Measurements from ENCODE around the gene LARP4B. TPM values are rescaled to one million over a fixed set of nuclear protein-coding genes. Genes with fewer than 3 reads are reported as not detected.

The LARP4B gene
- total RNA-seq, 2 experiments from 2014 or later, result 66.7 to 69.3 TPM

DNA sequence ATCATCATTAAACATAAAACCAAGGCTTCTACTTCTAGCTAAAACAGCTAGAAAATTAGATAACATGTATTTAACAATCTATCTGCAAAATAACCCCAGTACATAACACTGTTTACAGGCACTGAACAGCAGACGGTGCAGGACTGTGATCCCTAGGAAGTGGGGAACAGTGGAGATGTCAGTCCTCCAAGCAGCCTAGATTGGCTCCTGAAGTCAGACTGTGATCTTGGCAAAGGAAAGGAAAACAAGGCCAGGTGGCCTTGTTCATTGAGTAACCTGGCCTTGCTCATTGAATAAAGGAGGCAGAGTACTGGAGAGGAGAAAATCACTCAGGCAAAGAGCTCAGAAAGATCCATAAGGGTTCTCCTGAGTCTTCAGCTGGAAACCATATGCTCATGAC is 164.3 kb downstream of the LARP4B start:
- H3K36me3 Mint-ChIP-seq (ENCODE audit: low read depth), result no peaks in the 10 kb centered on the region
- CTCF ChIA-PET, result no interaction called here
- intact Hi-C loops (cut with micrococcal nuclease), result no loop called here
- H3K9me3 Mint-ChIP-seq, result peaks cover 17% of the 10 kb centered on the region
- H3K27ac Mint-ChIP-seq, result no peak overlapping the region
- peaks cover 7% of the 10 kb centered on the region for H3K27me3 Mint-ChIP-seq (ENCODE audit: low read depth)
- no peak overlapping the region for H3K4me3 Mint-ChIP-seq
- no peak for DNase-seq
- H3K4me1 Mint-ChIP-seq (ENCODE audit: low read depth), result no peaks in the 10 kb centered on the region

DNA sequence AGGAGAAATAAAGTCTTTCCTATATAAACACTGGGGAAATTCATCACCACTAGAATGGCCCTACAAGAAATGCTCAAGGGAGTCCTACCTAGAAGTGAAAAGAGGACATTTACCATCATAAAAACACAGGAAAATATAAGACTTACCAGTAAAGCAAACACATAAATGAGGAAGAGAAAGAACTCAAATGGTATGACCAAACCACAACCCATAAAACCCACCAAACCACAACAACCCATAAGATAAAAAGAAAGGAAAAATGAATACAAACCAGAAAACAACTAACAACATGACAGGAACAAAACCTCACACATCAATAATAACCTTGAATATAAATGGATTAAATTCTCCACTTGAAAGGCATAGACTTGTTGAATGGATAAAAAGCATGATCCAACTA is 170.1 kb downstream of the LARP4B start:
- H3K4me1 Mint-ChIP-seq (ENCODE audit: low read depth), result no peaks in the 10 kb centered on the region
- no peak for DNase-seq
- intact Hi-C loops (cut with micrococcal nuclease), result no loop called here
- H3K9me3 Mint-ChIP-seq, result peaks cover 21% of the 10 kb centered on the region
- H3K36me3 Mint-ChIP-seq (ENCODE audit: low read depth), result no peaks in the 10 kb centered on the region
- CTCF ChIA-PET, result no interaction called here
- H3K4me3 Mint-ChIP-seq, result no peak overlapping the region
- no peak overlapping the region for H3K27ac Mint-ChIP-seq
- H3K27me3 Mint-ChIP-seq (ENCODE audit: low read depth), result peaks cover 7% of the 10 kb centered on the region

DNA sequence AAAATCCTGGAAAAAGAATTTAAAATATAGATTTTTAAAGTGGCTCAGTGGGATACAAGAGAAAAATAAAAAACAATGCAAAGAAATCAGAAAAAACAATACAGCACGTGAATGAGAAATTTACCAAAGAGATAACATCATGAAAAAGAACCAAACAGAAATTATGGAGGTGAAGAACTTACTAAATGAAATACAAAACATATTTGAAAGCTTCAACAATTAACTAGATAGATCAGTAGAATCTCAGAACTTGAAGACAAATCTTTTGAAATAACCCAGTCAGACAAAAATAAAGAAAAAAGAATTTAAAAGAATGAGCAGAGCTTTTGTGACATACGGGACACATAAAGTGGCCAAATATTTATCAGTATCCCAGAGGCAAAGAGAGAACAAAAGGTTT is 170.9 kb downstream of the LARP4B start:
- no peak overlapping the region for H3K4me3 Mint-ChIP-seq
- CTCF ChIA-PET, result no interaction called here
- intact Hi-C loops (cut with micrococcal nuclease), result no loop called here
- H3K4me1 Mint-ChIP-seq (ENCODE audit: low read depth), result no peaks in the 10 kb centered on the region
- no peak overlapping the region for H3K27ac Mint-ChIP-seq
- H3K36me3 Mint-ChIP-seq (ENCODE audit: low read depth), result no peaks in the 10 kb centered on the region
- H3K27me3 Mint-ChIP-seq (ENCODE audit: low read depth), result peaks cover 7% of the 10 kb centered on the region
- peaks cover 22% of the 10 kb centered on the region for H3K9me3 Mint-ChIP-seq
- DNase-seq, result no peak

DNA sequence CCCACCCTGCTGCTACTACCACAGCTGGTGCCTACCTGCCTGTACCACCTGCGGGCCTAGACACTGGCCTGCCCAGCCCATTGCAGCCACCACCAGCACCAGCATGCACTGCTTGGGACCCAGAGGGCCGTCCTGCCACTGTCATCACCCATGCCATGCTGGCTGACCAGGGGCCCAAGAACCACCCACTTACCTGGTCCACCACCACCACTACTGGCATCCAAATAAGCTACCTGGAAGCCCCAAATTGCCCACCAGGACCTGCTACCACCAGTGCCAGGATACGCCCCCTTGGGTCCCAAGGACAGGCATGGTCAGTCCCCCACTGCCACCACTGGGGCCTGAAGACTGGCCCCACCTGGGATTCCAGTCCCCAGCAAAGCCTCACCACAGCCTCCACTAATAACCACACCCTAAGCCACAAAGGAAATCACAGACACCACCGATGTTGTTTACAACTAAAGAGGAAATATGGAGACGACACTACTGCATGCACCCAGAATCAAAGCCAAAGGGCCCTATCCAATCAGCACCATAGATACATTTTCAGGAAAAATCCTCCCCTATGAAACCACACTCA is 171.5 kb downstream of the LARP4B start:
- H3K4me3 Mint-ChIP-seq, result no peak overlapping the region
- H3K4me1 Mint-ChIP-seq (ENCODE audit: low read depth), result no peaks in the 10 kb centered on the region
- no peaks in the 10 kb centered on the region for H3K36me3 Mint-ChIP-seq (ENCODE audit: low read depth)
- DNase-seq, result no peak
- CTCF ChIA-PET, result interaction anchor here (0.6 kb wide), 1 partner anchor 686 kb away, joined by 4 read pairs; no protein-coding TSS in a partner anchor
- H3K9me3 Mint-ChIP-seq, result peaks cover 28% of the 10 kb centered on the region
- H3K27ac Mint-ChIP-seq, result no peak overlapping the region
- H3K27me3 Mint-ChIP-seq (ENCODE audit: low read depth), result peaks cover 7% of the 10 kb centered on the region
- intact Hi-C loops (cut with micrococcal nuclease), result no loop called here

Other genes with a start within 250 kb of the LARP4B start
- under 1 TPM; 0.67 to 0.91 TPM for gene DIP2C, start 242.0 kb downstream of the LARP4B start, total RNA-seq
- gene GTPBP4, start 56.7 kb upstream of the LARP4B start, total RNA-seq, result 10 to 100 TPM; 98.3 to 98.9 TPM
- gene IDI2, start 94.2 kb upstream of the LARP4B start, total RNA-seq, result not detected
- gene IDI1, start 117.4 kb upstream of the LARP4B start, total RNA-seq, result 10 to 100 TPM; 68.2 to 68.5 TPM
- 10 to 100 TPM; 14.0 to 16.0 TPM for gene WDR37, start 124.7 kb upstream of the LARP4B start, total RNA-seq

Data from activated naive CD4-positive, alpha-beta T cell treated with anti-CD3 and anti-CD28 coated beads for 36 hours (primary cell).